Liver (tissue), 3 donors: ENCODE results near the gene TREM2.

Experiments used
- CTCF ChIP-seq: fragments of 150-350 bp; IDR thresholded peaks from 2 replicates; pipeline ENCODE4 v1.5.1; 2017; ENCODE audit warnings: improper control_type of control experiment, low read depth, low read length; ENCODE audit not compliant: missing input control
- EGR1 ChIP-seq, 2 donors: IDR thresholded peaks; 2 replicates each; pipeline ENCODE4 v1.6.1; 2016 to 2018; ENCODE audit warnings: antibody characterized with exemption in 2 of 2, low read depth in 2 of 2
- GABPA ChIP-seq, 2 donors: IDR thresholded peaks in 1 of 2; conservative IDR thresholded peaks in 1 of 2; 2 replicates each; pipeline ENCODE4 v1.6.1; 2016; ENCODE audit warnings: antibody characterized with exemption in 2 of 2, mild to moderate bottlenecking in 1 of 2, moderate library complexity in 1 of 2
- HNF4G ChIP-seq: IDR thresholded peaks from 2 replicates; pipeline ENCODE4 v1.6.1; 2016; ENCODE audit warnings: antibody characterized with exemption
- MAX ChIP-seq: IDR thresholded peaks from 2 replicates; pipeline ENCODE4 v1.6.1; 2016; ENCODE audit warnings: antibody characterized with exemption
- RAD21 ChIP-seq, 2 donors: IDR thresholded peaks; 2 replicates each; pipeline ENCODE4 v1.6.1; 2016; ENCODE audit warnings: antibody characterized with exemption in 2 of 2, mild to moderate bottlenecking in 2 of 2
- RXRA ChIP-seq, 2 donors: IDR thresholded peaks; 2 replicates each; pipeline ENCODE4 v1.6.1; 2017 to 2018; ENCODE audit warnings: antibody characterized with exemption in 2 of 2, mild to moderate bottlenecking in 1 of 2
- SP1 ChIP-seq: IDR thresholded peaks from 2 replicates; pipeline ENCODE4 v1.6.1; 2018; ENCODE audit warnings: antibody characterized with exemption, mild to moderate bottlenecking
- YY1 ChIP-seq: IDR thresholded peaks from 2 replicates; pipeline ENCODE4 v1.6.1; 2016; ENCODE audit warnings: antibody characterized with exemption, mild to moderate bottlenecking
- TF ChIP-seq, protein P1 (sequence below): IDR thresholded peaks from 2 replicates; pipeline ENCODE4 v1.6.1; 2016; ENCODE audit warnings: antibody characterized with exemption
- donor health status: healthy.
- donor health status: healthy.

DNA sequence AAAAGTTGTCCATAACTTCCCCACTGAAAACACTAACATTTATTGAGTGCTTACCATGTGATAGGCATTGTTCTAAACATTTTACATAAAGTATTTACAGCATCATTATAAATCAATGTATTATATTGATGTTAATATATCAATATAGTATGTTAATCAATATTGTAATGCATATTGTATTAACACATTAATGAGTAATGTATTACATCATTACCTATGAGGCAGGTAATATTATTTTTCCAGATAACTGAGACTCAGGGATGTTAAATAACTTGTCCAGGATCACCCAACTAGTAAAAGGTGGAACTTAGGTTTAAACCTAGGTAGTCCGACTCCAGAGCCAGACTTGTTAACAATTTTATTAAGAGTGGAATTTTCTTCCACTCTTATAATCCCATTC lies 12.2 kb upstream of the TREM2 start:
- TF ChIP-seq CTCF: no peak
- no peak for TF ChIP-seq HNF4G
- TF ChIP-seq GABPA (IDR thresholded peaks at IDR 0.05 in 1 of 2, conservative IDR thresholded peaks at IDR 0.05 in 1 of 2): no peak
- no peak for TF ChIP-seq SP1
- TF ChIP-seq YY1: no peak
- TF ChIP-seq RAD21 (IDR thresholded peaks at IDR 0.05): no peak
- TF ChIP-seq RXRA (IDR thresholded peaks at IDR 0.05): no peak
- TF ChIP-seq, protein P1, sequence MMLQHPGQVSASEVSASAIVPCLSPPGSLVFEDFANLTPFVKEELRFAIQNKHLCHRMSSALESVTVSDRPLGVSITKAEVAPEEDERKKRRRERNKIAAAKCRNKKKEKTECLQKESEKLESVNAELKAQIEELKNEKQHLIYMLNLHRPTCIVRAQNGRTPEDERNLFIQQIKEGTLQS: no peak
- no peak for TF ChIP-seq MAX
- TF ChIP-seq EGR1 (IDR thresholded peaks at IDR 0.05; ENCODE audit: low read depth in 2 of 2): no peak
